GM03348 (cell line): ENCODE results near the gene FDCSP.
"Not testable (repeated sequence)": the region's sequence is repeated elsewhere in the genome, so short reads cannot be mapped to it uniquely, and the experiment has no call there.

Experiments used
- DNase-seq: peaks from one replicate; pipeline ENCODE4 v3.0.0; 2012; ENCODE audit warnings: low spot score

FDCSP gene

GRCh38 chr4:70225824-70226223 lies at the start of gene FDCSP:
TSS of gene FDCSP (plus strand) at chr4:70226124. CDS start at chr4:70231195, 5,071 bp downstream.
- DNase-seq = no peak

GRCh38 chr4:70177090-70177489 lies 48.8 kb upstream of the FDCSP start:
- no peak for DNase-seq

DNA sequence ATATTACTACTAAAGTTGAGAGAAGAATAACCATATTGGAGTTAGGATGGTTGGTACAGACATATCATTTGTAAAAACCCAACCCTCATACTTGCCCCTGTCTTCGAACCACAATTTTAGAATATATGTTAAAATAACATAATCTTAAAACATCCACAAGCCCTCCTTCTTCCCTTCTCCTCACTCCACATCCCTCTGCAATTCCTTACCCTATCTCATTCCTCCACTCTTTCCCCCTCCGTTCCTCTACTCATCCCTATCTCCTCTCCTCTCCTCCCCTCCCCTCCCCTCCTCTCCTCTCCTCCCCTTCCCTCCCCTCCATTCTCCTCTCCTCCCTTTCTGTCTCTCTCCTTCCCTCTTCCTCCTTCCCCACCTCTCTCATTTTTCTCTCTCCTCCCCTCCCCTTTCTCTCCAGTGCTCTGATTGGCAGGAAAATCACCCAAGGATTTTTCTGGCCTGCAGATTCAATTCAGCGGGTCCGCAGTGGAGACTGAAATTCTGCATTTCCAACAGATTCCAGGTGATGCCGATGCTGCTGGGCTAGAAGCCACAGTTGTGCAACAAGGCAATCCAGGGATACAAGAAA lies 47.8 kb upstream of the FDCSP start:
- DNase-seq = no peak

DNA sequence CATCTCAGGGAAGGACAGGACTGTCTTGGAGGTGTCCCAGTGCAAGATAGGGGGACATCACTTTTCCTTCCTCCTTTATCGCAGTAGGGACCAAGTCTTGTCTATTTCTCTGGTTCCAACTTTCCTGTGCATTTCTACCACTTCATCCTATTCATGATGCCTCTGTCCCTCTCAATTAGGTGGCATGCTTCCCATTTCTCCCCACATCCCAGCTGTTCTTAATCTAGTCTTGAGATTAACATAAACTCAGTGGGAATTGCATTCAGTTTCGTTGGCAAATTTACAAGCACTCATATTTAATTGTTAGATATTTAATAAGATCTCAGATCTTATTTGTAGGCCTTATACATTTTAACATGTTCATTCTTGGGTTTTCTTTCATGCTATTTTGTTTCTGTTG lies 46.1 kb upstream of the FDCSP start:
- no peak for DNase-seq

DNA sequence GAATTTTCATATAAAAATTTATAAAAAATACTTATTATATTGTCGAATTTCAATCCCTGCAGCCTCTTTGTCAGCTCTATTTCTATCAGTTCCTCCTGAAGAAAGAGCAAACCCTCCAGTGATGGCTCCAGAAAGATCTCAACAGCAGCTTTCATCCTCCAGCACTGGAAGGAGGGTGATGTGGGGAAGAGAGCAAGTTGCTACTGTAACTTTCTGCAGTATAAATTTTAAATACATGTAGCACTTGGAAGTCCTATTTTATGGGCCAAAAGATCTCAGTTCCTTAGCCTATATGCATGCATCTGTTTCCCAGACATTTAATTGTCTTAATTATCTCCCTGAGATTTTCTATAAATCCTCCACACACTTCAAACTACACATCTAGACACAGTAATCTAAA lies 44.1 kb upstream of the FDCSP start:
- DNase-seq = no peak

- DNase-seq = no peak
Observed at GRCh38 chr4:70182517-70183167, 43.3 kb upstream of the FDCSP start.

DNA sequence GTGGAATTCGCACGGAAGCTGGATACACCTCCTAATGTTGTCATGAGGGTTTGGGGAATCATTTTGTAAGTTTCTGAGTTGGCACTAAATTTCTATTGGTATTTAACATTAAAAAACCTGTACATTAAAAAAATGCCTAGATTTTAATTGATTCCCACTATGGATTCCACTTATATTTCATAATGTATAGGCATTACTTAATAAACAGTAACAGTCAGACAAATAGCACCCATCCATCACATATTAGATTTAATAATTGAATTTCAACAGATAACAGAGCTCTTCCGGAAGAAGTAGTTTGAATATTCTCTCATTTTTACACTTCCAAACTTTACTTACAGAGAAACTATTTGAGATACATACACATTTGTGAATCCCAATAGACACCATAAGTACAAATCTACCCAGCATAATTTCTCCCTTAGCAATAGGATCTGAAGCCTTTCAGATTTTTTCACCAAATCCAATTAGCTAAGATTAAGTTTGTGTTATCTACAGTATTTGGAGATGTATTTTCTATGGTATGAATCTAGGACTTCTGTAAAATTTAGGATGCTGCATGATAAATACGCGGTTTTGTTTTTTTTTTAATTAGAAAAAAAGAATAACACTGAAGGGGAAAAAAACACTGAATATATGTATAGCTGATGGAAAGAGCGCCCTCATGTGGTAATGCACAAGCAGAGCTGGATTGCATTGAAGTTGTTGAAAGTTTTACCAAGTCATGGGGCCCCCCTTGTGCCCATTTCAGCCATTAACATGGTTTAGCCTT lies 42.6 kb upstream of the FDCSP start:
- DNase-seq = peak; percentile 37

GRCh38 chr4:70183940-70184246 lies 42.0 kb upstream of the FDCSP start:
- DNase-seq = no peak

DNA sequence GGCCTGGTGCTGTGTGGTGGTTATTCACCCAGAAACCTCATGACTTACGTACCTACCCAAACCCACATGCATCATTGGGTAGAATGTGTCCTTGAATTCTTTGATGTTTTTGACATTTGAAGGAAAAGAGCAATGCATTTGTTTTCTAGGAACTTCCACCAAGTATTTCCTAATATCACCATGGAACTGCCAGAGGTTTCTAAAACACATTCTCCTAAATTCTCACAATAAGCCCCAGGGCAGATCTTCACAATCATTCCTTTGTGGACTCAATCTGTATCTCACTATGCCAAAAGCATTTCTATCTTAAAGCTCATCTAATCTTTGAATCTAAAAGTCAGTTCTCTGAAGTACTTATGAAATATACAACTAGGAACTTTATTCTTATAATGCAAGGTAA lies 38.7 kb upstream of the FDCSP start:
- no peak for DNase-seq

DNA sequence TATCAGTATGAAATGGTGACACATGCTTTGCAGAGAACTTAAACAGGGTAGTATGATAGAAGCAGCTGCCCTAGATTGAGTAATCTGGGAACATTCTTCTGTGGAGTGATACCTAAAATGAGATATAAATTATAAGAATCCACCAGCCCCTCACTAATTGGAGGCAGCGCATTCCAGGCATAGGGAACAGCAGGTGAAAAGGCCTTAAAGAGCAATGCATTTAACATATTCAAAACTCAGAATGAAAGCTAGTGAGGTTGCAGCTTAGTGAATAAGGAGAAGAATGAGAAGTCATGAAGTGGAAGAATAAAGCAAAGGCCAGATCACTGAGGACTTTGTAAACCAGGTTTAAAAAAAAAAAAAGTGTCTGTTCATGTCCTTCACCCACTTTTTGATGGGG lies 35.3 kb upstream of the FDCSP start:
- DNase-seq = no peak

DNA sequence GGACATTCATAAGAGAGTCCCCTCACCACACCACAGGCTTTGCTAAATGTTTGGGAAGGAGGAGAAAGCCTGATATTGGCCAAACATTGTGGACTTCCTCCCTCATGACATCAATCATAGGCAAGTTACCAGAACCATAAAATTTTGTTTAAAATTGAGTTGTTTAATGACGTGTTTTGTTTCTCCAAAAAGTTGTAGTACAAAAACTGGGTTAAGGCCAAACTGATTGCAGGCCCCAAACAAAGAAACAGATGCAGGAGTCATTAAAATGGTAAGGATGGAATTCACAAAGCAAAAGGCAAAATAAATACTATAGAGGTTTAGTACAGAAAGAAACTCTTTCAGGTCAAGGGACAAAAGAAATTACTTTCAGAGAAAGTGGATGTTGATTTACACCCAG lies 34.3 kb upstream of the FDCSP start:
- DNase-seq = no peak

GRCh38 chr4:70192895-70193294 lies 33.0 kb upstream of the FDCSP start:
- DNase-seq = no peak

GRCh38 chr4:70195425-70195824 lies 30.5 kb upstream of the FDCSP start, which contains the start of gene ODAM:
TSS of gene ODAM (plus strand) at chr4:70195725. CDS start at chr4:70196544, 819 bp downstream.
- no peak for DNase-seq

- DNase-seq = no peak
Observed at GRCh38 chr4:70196857-70197256, 29.1 kb upstream of the FDCSP start.

DNA sequence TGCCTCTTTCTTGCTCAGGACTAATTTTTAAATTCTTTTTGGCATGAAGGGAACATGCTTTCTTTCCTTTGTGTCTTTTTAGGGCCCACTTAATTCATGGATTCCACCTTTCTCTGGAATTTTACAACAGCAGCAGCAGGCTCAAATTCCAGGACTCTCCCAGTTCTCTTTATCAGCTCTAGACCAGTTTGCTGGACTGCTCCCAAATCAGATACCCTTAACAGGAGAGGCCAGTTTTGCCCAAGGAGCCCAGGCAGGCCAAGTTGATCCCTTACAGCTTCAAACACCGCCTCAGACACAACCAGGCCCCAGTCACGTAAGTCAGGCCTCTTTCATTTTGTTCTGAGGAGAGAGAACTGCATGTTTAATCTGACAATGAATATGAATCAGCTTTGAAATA lies 28.1 kb upstream of the FDCSP start:
- no peak for DNase-seq

DNA sequence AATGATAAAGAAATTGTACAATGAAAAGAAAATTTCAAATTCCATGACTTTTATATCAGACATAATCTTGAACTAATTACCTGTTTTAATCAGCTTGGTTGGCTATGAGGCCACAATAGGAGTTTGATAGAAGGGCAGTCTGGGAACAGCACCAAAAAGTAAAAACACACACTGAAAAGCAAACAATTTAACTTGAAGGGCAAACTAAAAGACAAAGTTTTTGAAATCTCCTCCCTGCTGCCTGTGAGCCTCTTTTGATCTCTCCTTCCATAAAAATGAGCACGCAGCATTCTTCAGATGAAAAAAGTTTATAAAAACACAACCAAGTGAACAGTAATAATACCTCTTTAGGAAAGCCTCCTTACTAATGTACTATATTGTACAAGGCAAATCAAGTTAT lies 22.3 kb upstream of the FDCSP start:
- no peak for DNase-seq

DNA sequence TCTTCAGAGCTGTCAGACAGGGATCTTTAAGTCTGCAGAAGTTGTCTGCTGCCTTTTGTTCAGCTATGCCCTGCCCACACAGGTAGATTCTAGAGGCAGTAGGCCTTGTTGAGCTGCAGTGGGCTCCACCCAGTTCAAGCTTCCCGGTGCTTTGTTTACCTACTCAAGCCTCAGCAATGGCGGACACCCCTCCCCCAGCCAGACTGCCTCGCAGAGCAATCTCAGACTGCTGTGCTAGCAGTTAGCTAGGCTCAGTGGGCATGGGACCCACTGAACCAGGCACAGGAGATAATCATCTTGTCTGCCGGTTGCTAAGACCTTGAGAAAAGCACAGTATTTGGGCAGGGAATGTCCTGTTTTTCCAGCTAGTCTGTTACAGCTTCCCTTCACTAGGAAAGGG lies 13.2 kb upstream of the FDCSP start:
- not testable (repeated sequence) for DNase-seq

DNA sequence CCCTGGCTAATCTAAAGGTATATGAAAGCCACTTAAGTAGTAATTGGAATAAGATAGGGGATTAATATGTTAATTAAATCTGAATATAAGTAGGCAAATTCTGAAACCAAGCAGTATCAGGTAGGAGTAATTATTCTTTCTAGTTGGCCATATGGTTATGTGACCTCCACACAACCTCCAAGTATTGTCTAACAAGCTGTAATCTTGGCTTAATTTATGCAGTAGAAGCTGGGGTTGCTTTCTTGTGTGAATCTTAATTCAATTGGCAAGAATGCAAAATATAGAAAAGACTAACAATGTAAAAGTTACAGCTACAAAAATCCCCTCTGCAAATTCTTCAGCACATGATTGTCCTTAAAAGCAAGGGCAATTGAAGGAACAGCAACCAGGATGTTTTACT lies 9.8 kb upstream of the FDCSP start:
- DNase-seq = not testable (repeated sequence)

DNA sequence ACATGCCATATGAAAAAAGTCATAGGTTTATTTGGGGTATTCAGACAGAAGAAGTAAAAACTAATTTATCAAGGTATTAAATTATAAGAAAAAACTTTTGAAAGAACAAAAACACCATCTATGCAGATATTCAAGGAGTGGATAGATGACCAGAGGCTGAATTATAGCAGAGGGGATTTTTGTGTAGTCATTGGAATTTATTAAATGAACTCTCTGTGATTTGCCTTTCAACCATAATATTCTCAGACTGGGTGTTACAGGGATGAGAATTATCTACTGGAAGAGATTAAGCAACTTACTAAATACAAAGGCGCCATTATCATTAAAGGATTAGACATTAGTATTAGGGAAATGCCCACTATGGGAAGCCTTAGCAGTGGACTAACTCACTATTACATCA lies 9.4 kb upstream of the FDCSP start:
- not testable (repeated sequence) for DNase-seq

- DNase-seq = not testable (repeated sequence)
Observed at GRCh38 chr4:70221389-70221788, 4.5 kb upstream of the FDCSP start.

DNA sequence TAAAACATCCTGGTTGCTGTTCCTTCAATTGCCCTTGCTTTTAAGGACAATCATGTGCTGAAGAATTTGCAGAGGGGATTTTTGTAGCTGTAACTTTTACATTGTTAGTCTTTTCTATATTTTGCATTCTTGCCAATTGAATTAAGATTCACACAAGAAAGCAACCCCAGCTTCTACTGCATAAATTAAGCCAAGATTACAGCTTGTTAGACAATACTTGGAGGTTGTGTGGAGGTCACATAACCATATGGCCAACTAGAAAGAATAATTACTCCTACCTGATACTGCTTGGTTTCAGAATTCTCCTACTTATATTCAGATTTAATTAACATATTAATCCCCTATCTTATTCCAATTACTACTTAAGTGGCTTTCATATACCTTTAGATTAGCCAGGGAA lies 4.1 kb upstream of the FDCSP start:
- not testable (repeated sequence) for DNase-seq

DNA sequence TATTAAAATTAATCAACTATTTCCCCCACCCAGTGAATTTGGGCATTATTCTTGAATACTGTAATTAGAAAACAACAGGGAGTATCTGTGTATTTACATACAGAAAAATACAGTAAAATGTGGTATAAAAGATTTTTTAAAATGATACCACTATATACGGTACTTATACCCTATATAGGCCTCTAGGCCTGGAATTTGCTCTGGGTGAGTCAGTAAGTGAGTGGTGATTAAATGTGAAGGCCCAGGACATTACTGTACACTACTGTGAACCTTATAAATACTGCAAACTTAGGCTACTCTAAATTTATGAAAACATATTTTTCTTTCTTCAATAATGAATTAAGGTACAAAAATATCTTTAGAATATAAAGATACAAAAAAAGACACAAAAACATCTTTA lies 10.2 kb downstream of the FDCSP start:
- DNase-seq = no peak

GRCh38 chr4:70239131-70239883 lies 13.4 kb downstream of the FDCSP start:
- DNase-seq = no peak
